Heart left ventricle (tissue), 16 donors: Measurements from ENCODE around the gene PIGT. TPM values are rescaled to one million over a fixed set of nuclear protein-coding genes. Genes with fewer than 3 reads are reported as not detected.
A peak's percentile ranks its signal among the peaks of the same experiment; 100 is the strongest.

Experiments used
- ATAC-seq, 4 donors: fragments of 200-7000 bp; cut with Tn5 transposase; one replicate each; pipeline ENCODE4 v1.9.1; 2020 to 2022; ENCODE audit warnings: moderate library complexity in 4 of 4, mild to moderate bottlenecking in 3 of 4, moderate number of reproducible peaks in 1 of 4
- DNase-seq, 5 donors: peaks; one replicate each; pipeline ENCODE4 v3.0.0-alpha.2; 2020
- H3K27ac ChIP-seq, 12 donors: fragments of 200-600 bp; sonication (generic) in 4 of 12; one replicate each; pipeline versions ENCODE4 v1.5.0 to v1.8.0; 2016 to 2022; ENCODE audit warnings: mild to moderate bottlenecking in 2 of 12
- H3K27me3 ChIP-seq, 9 donors: fragments of 200-600 bp; sonication (generic) in 2 of 9; one replicate each; pipeline versions ENCODE4 v1.5.1 to v1.8.0; 2016 to 2022; ENCODE audit warnings: mild to moderate bottlenecking in 3 of 9
- H3K36me3 ChIP-seq, 9 donors: fragments of 200-600 bp; sonication (generic) in 2 of 9; one replicate each; pipeline versions ENCODE4 v1.5.0 to v1.8.0; 2018 to 2022; ENCODE audit warnings: mild to moderate bottlenecking in 2 of 9
- H3K4me1 ChIP-seq, 12 donors: fragments of 200-600 bp; sonication (generic) in 4 of 12; one replicate each; pipeline versions ENCODE4 v1.5.0 to v1.8.0; 2016 to 2022; ENCODE audit warnings: mild to moderate bottlenecking in 3 of 12
- H3K4me3 ChIP-seq, 12 donors: fragments of 200-600 bp; sonication (generic) in 4 of 12; one replicate each; pipeline versions ENCODE4 v1.5.0 to v1.8.0; 2017 to 2022; ENCODE audit warnings: mild to moderate bottlenecking in 9 of 12, moderate library complexity in 4 of 12
- H3K9me3 ChIP-seq, 12 donors: fragments of 200-600 bp; sonication (generic) in 4 of 12; one replicate each; pipeline versions ENCODE4 v1.5.0 to v1.8.0; 2016 to 2022; ENCODE audit warnings: mild to moderate bottlenecking in 1 of 12
- POLR2A ChIP-seq, 2 donors: fragments of 450-650 bp; IDR thresholded peaks; one replicate each; pipeline ENCODE4 v1.6.1; 2017; ENCODE audit warnings: antibody characterized with exemption in 2 of 2, mild to moderate bottlenecking in 2 of 2, moderate library complexity in 2 of 2
- WGBS, 4 donors: extraction: QIAGEN DNeasy Blood & Tissue Kit in 2 of 4; methylation state at CpG; one replicate each; pipeline versions ENCODE4 v1.1.5 to v1.1.7; 2013 to 2018; 5-methylcytosine and 5-hydroxymethylcytosine counted together
- intact Hi-C, 10 donors: fragments of 100-400 bp; cut with DNase I; formaldehyde crosslinking; loops; one replicate each; pipeline versions ENCODE4 v1.11.1 to v1.14.2; 2022
- polyA plus RNA-seq, 2 donors: library from polyadenylated mRNA; stranded (reverse); fragments of 200-250 nt; gene quantifications; one replicate each; pipeline ENCODE4 v1.2.3, GENCODE V29; 2013
- total RNA-seq, 9 donors: library from RNA; depleted of rRNA in 2 of 9; stranded (reverse); fragments of >200 nt in 2 of 9; fragmentation: NEBNext Ultra II Directional in 3 of 9; extraction: Animal tissue kit (Norgen Biotek cat#: 25700) in 3 of 9; gene quantifications; one replicate each; pipeline versions ENCODE4 v1.1.0 to v1.2.4, GENCODE V29; 2016 to 2023
- TF ChIP-seq, protein P1 (sequence below), 12 donors: fragments of 200-600 bp; sonication (generic) in 4 of 12; IDR thresholded peaks; one replicate each; pipeline versions ENCODE4 v1.5.0 to v1.8.0; 2018 to 2022; ENCODE audit warnings: antibody characterized with exemption in 12 of 12, mild to moderate bottlenecking in 5 of 12
- donor health status: ischemic (EF 13 %, LVEDD 7.1; RV severe dilation, severe dysfunction).
- donor health status: healthy with polysubstance abuse.
- donor health status: DM: no; HTN: yes; CAD: no.
- donor health status: DM: no; HTN: no; CAD: no.
- donor health status: ischemic (EF 25% LVEDD 6.9; RV normal size, moderate dysfunction).
- donor health status: ischemic (EF 25% LVEDD 5.7; RV mildly dilated, moderate dysfunction).
- donor health status: healthy.
- donor health status: DM: yes; HTN: yes; CAD: no.
- donor health status: ischemic (EF 35%, LVEDD 5.7; RV mildly dilated, moderate dysfunction).
- donor health status: nonischemic (EF 11% LVEDD 7.7; RV severe dilation, severe dysfunction).
- donor health status: DM: yes; HTN: yes; CAD: no.
- donor health status: PGD.
- donor health status: ischemic (EF 29% LVEDD 5.4; RV normal size, mild dysfunction).
- donor health status: nonischemic (EF 23%, LVEDD 6.1; RV moderate dilation, normal function).

Gene PIGT
- total and polyA plus RNA-seq, 11 donors = 106 to 224 (median 165) TPM

- intact Hi-C loops = loop anchor here in 5 of 10 donors (5.0 to 10.0 kb wide), 4 partner anchors 133 to 325 kb away; no protein-coding TSS in a partner anchor
- WGBS, 4 donors = 46 to 63% (median 56%) methylated on average over 4 to 5 of the region's 5 CpGs
- no peaks in the 10 kb centered on the region for H3K36me3 ChIP-seq
- no peaks in the 10 kb centered on the region for H3K9me3 ChIP-seq
- H3K4me1 ChIP-seq = peaks cover 0 to 9% (median 0%) of the 10 kb centered on the region in 12 donors
- H3K27me3 ChIP-seq = no peaks in the 10 kb centered on the region
- no peak overlapping the region for H3K4me3 ChIP-seq
- DNase-seq = no peak
- ATAC-seq = peak; percentile 16 to 50 (median 42)
- TF ChIP-seq POLR2A (IDR thresholded peaks at IDR 0.05) = no peak
- TF ChIP-seq, protein P1, sequence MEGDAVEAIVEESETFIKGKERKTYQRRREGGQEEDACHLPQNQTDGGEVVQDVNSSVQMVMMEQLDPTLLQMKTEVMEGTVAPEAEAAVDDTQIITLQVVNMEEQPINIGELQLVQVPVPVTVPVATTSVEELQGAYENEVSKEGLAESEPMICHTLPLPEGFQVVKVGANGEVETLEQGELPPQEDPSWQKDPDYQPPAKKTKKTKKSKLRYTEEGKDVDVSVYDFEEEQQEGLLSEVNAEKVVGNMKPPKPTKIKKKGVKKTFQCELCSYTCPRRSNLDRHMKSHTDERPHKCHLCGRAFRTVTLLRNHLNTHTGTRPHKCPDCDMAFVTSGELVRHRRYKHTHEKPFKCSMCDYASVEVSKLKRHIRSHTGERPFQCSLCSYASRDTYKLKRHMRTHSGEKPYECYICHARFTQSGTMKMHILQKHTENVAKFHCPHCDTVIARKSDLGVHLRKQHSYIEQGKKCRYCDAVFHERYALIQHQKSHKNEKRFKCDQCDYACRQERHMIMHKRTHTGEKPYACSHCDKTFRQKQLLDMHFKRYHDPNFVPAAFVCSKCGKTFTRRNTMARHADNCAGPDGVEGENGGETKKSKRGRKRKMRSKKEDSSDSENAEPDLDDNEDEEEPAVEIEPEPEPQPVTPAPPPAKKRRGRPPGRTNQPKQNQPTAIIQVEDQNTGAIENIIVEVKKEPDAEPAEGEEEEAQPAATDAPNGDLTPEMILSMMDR (IDR thresholded peaks at IDR 0.05) = peak; percentile 48 to 73 (median 62)
- H3K27ac ChIP-seq = peak overlapping the region in 4 of 12 donors; percentile 10 to 83 (median 43)
These were observed 34.3 kb downstream of the PIGT start for GRCh38 chr20:45450097-45450818.

DNA sequence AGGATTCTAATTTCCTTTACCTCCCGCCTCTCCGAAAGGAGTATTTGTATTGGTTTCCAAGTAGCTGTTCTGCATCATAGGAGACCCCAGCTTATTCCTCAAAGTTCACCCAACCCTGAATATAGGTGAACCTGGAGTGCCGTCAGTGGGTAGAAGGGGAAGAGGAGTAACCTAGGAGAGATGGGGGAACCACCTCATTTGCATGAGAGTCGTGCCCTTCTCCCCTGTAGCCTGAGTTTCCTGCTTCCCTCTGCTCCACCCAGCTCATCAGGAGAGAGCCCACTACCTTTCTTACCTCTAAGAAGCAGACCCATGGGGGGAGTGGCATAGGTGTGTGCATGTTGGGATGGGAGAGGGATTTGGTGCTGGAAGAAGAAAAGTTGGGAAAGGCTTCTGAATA is 36.3 kb downstream of the PIGT start:
- ATAC-seq = no peak
- Histone ChIP-seq H3K27me3 (no peaks in the 10 kb centered on the region), H3K27ac (peak overlapping the region in 1 of 12 donors; percentile 24), H3K4me3 (no peak overlapping the region), H3K36me3 (no peaks in the 10 kb centered on the region), H3K9me3 (no peaks in the 10 kb centered on the region), H3K4me1 (peaks cover 0 to 9% (median 0%) of the 10 kb centered on the region in 12 donors)
- TF ChIP-seq, protein P1 (IDR thresholded peaks at IDR 0.05) = no peak
- TF ChIP-seq POLR2A (IDR thresholded peaks at IDR 0.05) = no peak
- DNase-seq = no peak
- intact Hi-C loops = loop anchor here in 5 of 10 donors (5.0 to 10.0 kb wide), 4 partner anchors 135 to 323 kb away; no protein-coding TSS in a partner anchor
- 59 to 68% (median 61%) methylated on average over 4 of the region's 4 CpGs for WGBS, 4 donors

- intact Hi-C loops = loop anchor here in 5 of 10 donors (5.0 to 10.0 kb wide), 4 partner anchors 136 to 322 kb away; no protein-coding TSS in a partner anchor
These were observed 37.1 kb downstream of the PIGT start for GRCh38 chr20:45452772-45453691.

More at GRCh38 chr20:45452772-45453691, 37.1 kb downstream of the PIGT start:
- Histone ChIP-seq H3K27me3 (no peaks in the 10 kb centered on the region), H3K9me3 (no peaks in the 10 kb centered on the region), H3K36me3 (no peaks in the 10 kb centered on the region), H3K4me1 (peaks cover 0 to 9% (median 0%) of the 10 kb centered on the region in 12 donors), H3K27ac (peak overlapping the region in 1 of 12 donors; percentile 1), H3K4me3 (no peak overlapping the region)
- DNase-seq (no peak), ATAC-seq (no peak)
- 62 to 77% (median 72%) methylated on average over 4 of the region's 4 CpGs for WGBS, 4 donors
- TF ChIP-seq, protein P1 (IDR thresholded peaks at IDR 0.05) = no peak
- no peak for TF ChIP-seq POLR2A (IDR thresholded peaks at IDR 0.05)
